ENCODE data around the gene FEM1B.

Gene FEM1B

GRCh38 chr15:68333775-68334470, 56.4 kb downstream of the FEM1B start:
- no peak for ATAC-seq
- TF ChIP-seq ARNTL (CRISPR knock-in tag; IDR thresholded peaks at IDR 0.05; ENCODE audit: borderline replicate concordance, low read depth) (no peak), CSRNP3 (CRISPR knock-in tag; IDR thresholded peaks at IDR 0.05) (no peak), ZNF565 (CRISPR knock-in tag; conservative IDR thresholded peaks at IDR 0.05; ENCODE audit: low read depth) (no peak), TOX (CRISPR knock-in tag; IDR thresholded peaks at IDR 0.05; ENCODE audit: borderline replicate concordance) (no peak), ZNF70 (CRISPR knock-in tag; IDR thresholded peaks at IDR 0.05) (no peak), ZC3H10 (CRISPR knock-in tag; IDR thresholded peaks at IDR 0.05) (no peak), RARB (CRISPR knock-in tag; IDR thresholded peaks at IDR 0.05) (no peak), SNAI2 (CRISPR knock-in tag; IDR thresholded peaks at IDR 0.05) (no peak), TSHZ2 (CRISPR knock-in tag; IDR thresholded peaks at IDR 0.05) (no peak), ESRRG (CRISPR knock-in tag; IDR thresholded peaks at IDR 0.05) (no peak), BACH2 (CRISPR knock-in tag; IDR thresholded peaks at IDR 0.05; ENCODE audit: borderline replicate concordance) (no peak), POU6F1 (CRISPR knock-in tag; IDR thresholded peaks at IDR 0.05; ENCODE audit: borderline replicate concordance, low read depth) (no peak)

GRCh38 chr15:68334661-68335124, 57.1 kb downstream of the FEM1B start:
- no peak for TF ChIP-seq CSRNP3 (CRISPR knock-in tag; IDR thresholded peaks at IDR 0.05)
- TF ChIP-seq TCF4 (CRISPR knock-in tag; IDR thresholded peaks at IDR 0.05; ENCODE audit: borderline replicate concordance) = no peak
- no peak for TF ChIP-seq ZC3H10 (CRISPR knock-in tag; IDR thresholded peaks at IDR 0.05)
- TF ChIP-seq GLIS3 (CRISPR knock-in tag; IDR thresholded peaks at IDR 0.05) = no peak
- TF ChIP-seq TSHZ2 (CRISPR knock-in tag; IDR thresholded peaks at IDR 0.05) = no peak
- TF ChIP-seq SNAI2 (CRISPR knock-in tag; IDR thresholded peaks at IDR 0.05) = no peak
- TF ChIP-seq ZFP30 (CRISPR knock-in tag; IDR thresholded peaks at IDR 0.05) = no peak
- no peak for TF ChIP-seq PPARA (CRISPR knock-in tag; IDR thresholded peaks at IDR 0.05; ENCODE audit: borderline replicate concordance)
- no peak for TF ChIP-seq ZNF8 (CRISPR knock-in tag; IDR thresholded peaks at IDR 0.05)
- TF ChIP-seq CSDC2 (CRISPR knock-in tag; IDR thresholded peaks at IDR 0.05) = no peak
- peak; percentile 58 for ATAC-seq

GRCh38 chr15:68335251-68335650, 57.7 kb downstream of the FEM1B start:
- ATAC-seq = peak; percentile 69

More at GRCh38 chr15:68335251-68335650, 57.7 kb downstream of the FEM1B start:
- TF ChIP-seq SNAI2 (CRISPR knock-in tag; IDR thresholded peaks at IDR 0.05) (no peak), ARNTL (CRISPR knock-in tag; IDR thresholded peaks at IDR 0.05; ENCODE audit: borderline replicate concordance, low read depth) (no peak), RARB (CRISPR knock-in tag; IDR thresholded peaks at IDR 0.05) (no peak), ZFP3 (CRISPR knock-in tag; IDR thresholded peaks at IDR 0.05) (no peak), TSHZ2 (CRISPR knock-in tag; IDR thresholded peaks at IDR 0.05) (no peak)

Data from SK-N-SH treated with all-trans-retinoic acid at 6 μM for 48 hours (cell line).